Activated naive CD4-positive, alpha-beta T cell treated with anti-CD3 and anti-CD28 coated beads, Interleukin-2, amount 50 U/mL, for 16 hours (primary cell): Measurements from ENCODE around the gene CACTIN.
"Not testable (repeated sequence)": the region's sequence is repeated elsewhere in the genome, so short reads cannot be mapped to it uniquely, and the experiment has no call there.

Experiments used
- DNase-seq: peaks from one replicate; pipeline ENCODE4 v3.0.0-alpha.2; 2020

Gene CACTIN

GRCh38 chr19:3661284-3662238 lies 35.0 kb upstream of the CACTIN start:
- no peak for DNase-seq

- DNase-seq, result no peak
Observed at GRCh38 chr19:3660493-3661219, 34.1 kb upstream of the CACTIN start.

- no peak for DNase-seq
Observed at GRCh38 chr19:3659746-3660112, 33.1 kb upstream of the CACTIN start.

GRCh38 chr19:3658870-3659745 lies 32.5 kb upstream of the CACTIN start:
- no peak for DNase-seq

GRCh38 chr19:3658004-3658869 lies 31.6 kb upstream of the CACTIN start:
- no peak for DNase-seq

- no peak for DNase-seq
Observed at GRCh38 chr19:3657395-3657769, 30.8 kb upstream of the CACTIN start.

- DNase-seq, result no peak
Observed at GRCh38 chr19:3656747-3657394, 30.3 kb upstream of the CACTIN start.

- no peak for DNase-seq
Observed at GRCh38 chr19:3656073-3656746, 29.6 kb upstream of the CACTIN start.

- no peak for DNase-seq
Observed at GRCh38 chr19:3655402-3656072, 28.9 kb upstream of the CACTIN start.

GRCh38 chr19:3653865-3654513 lies 27.4 kb upstream of the CACTIN start:
- DNase-seq, result no peak

- DNase-seq, result no peak
Observed at GRCh38 chr19:3653081-3653795, 26.6 kb upstream of the CACTIN start.

GRCh38 chr19:3652422-3652821 lies 25.8 kb upstream of the CACTIN start:
- DNase-seq, result no peak

GRCh38 chr19:3651684-3652083 lies 25.1 kb upstream of the CACTIN start:
- DNase-seq, result no peak

GRCh38 chr19:3649888-3650287 lies 23.3 kb upstream of the CACTIN start:
- no peak for DNase-seq

GRCh38 chr19:3648037-3648905 lies 21.7 kb upstream of the CACTIN start:
- DNase-seq, result no peak

- DNase-seq, result not testable (repeated sequence)
Observed at GRCh38 chr19:3647102-3647501, 20.5 kb upstream of the CACTIN start.

GRCh38 chr19:3646336-3647092 lies 19.9 kb upstream of the CACTIN start:
- no peak for DNase-seq
